GM12872 (cell line): ENCODE results near the gene TFF3.

Experiments
- CTCF ChIP-seq: IDR thresholded peaks from 3 replicates; pipeline ENCODE4 v1.5.1; 2011; ENCODE audit warnings: low read depth, mild to moderate bottlenecking, low read length, moderate library complexity; ENCODE audit not compliant: insufficient read depth

TFF3 gene

GRCh38 chr21:42301371-42302075, 13.7 kb downstream of the TFF3 start:
- no peak for TF ChIP-seq CTCF

DNA sequence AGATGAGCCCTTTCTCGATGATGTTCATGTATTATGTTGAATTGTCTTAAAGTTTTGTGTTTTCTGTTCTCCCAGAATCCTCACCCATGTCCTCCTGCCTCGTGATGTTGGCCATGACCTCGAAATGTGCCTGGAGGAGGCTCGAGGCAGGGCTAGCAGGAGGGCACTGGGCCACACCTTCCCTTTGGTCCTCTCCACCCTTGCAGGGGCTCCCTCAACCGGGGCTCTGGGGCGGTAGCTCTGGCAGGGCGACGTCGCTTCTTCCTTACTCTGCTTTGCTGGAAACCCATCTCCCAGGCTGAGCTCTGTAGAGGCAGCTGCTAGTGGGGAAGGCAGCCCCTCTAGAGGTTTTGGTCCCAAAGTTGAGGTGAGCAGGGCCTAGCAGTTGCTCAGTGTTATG, 14.3 kb downstream of the TFF3 start:
- TF ChIP-seq CTCF, result no peak

DNA sequence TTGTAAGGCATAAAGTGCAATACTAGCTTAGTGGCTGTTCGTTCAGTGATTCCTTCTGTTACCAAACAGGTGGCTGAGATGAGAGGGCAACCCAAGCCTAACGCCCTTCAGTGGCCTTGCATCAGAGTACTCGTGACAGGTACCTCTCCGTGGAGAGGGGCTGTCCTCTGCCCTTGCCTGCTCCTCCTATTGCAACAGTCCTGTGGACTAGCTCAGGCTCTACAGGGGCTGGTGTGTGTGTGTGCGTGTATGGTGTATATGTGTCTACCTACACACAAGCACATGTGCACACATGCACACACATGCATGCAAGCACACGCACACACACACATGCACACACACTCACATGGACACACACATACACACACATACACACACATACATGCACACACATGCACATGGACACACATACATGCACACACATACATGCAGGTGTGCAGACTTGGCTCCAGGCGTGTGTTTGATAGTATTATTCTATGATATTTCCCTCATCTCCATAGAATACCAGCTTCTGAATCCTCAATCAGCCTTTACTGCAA, 15.1 kb downstream of the TFF3 start:
- TF ChIP-seq CTCF, result no peak

- no peak for TF ChIP-seq CTCF
Measured at GRCh38 chr21:42299324-42300044, 15.7 kb downstream of the TFF3 start.

DNA sequence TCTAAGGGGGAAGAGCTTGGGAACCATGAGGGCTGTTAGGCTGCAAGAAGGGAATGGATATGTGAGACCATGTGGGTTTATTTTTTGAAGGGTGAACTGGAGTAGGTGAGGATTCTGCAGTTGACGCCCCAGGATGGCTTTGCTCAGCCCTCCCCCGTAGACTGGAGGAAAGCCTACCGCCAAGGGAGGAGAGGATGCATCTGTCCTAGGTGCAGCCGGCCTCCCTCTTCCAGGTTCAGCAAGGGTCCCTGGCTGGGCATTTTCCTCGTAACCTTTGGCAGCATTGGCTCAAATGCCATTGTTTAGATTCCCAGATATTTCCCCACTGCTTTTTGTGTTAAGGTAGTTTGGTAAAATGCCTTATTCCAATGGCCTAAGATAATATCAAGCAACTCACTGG, 16.6 kb downstream of the TFF3 start:
- TF ChIP-seq CTCF, result no peak

DNA sequence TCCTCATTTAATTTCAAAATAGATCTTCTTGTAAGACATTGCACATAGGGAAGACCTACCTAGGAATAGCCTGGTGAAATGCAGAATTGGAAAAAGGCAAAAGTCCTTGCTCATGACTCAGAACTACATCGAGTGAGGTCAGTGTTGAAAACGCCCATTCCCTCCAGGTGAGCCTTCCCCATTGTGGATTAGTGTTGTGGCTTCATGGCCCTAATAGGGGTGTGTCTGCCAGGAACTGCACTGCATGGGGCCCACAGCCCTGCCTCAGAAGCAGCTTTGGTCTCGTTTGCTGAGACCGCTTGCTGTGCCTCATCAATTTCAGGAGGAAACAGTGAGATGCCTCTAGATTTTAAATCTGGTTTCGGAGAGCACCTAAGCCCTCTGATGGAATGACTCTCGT, 17.0 kb downstream of the TFF3 start:
- TF ChIP-seq CTCF, result no peak

GRCh38 chr21:42297377-42297776, 17.8 kb downstream of the TFF3 start:
- TF ChIP-seq CTCF, result no peak
